GM18861 (cell line): ENCODE measurements around the gene TANGO6.
"Not testable (repeated sequence)": the region's sequence is repeated elsewhere in the genome, so short reads cannot be mapped to it uniquely, and the experiment has no call there.

Source experiments
- ATAC-seq: cut with Tn5 transposase; IDR thresholded peaks from one replicate; pipeline ENCODE4 v1.9.1; 2021; ENCODE audit not compliant: unreplicated experiment

TANGO6 gene

DNA sequence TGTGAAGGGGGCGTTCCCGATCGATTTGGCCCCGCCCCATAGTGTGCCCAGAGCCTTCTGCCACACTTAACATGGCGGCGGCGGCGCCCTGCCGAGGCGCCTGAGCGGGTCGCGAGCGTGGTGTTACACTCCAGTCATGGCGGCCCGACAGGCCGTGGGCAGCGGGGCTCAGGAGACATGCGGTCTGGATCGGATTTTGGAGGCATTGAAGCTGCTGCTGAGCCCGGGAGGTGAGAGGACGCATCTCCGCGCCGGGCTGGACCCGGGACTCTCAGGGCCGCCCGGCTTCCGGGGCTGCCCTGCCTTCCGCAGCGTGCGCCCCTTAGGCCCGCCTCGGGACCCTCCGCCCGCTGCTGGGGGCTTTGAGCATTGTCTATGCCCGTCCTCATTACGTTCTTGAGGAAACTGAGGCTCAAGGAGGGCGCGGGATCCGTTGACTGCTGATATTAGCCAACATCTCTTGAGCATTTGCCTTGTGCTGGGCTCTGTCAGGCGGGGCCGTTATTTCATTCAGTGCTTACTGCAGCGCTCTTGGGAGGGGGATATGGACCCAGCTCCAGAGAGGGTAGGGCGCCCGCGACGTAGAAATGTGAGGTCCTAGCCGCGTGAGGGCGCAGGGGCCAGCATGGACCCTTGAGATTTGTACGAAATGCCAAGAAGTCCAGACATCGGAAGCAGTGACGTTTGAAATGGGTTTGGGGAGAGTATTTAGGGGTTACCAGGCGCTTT, at the start of gene TANGO6:
TANGO6 (plus strand) TSS at position 50 of the 729 bp plus-strand sequence; CDS start at position 137, 87 bp downstream.
- peak; percentile 73 for ATAC-seq

DNA sequence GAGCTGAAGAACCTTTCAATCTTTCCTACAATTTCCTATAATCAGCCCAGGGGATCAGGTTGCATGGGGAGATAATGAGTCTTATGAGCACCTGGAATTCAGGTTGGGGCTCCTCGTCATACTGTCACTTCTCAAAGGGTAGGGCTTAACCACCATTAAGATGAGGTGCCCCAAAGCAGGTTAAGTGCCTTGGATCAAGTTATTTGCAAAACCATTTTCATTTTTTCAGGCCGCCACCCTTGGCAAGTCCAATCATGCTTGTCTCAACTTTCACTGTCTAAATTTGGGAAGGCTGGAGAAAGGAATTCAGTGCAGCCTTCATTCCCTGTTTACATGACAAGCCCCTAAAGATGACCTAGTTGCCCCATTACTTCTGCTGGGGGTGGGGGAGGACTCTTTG, 44.9 kb upstream of the TANGO6 start:
- ATAC-seq: no peak

DNA sequence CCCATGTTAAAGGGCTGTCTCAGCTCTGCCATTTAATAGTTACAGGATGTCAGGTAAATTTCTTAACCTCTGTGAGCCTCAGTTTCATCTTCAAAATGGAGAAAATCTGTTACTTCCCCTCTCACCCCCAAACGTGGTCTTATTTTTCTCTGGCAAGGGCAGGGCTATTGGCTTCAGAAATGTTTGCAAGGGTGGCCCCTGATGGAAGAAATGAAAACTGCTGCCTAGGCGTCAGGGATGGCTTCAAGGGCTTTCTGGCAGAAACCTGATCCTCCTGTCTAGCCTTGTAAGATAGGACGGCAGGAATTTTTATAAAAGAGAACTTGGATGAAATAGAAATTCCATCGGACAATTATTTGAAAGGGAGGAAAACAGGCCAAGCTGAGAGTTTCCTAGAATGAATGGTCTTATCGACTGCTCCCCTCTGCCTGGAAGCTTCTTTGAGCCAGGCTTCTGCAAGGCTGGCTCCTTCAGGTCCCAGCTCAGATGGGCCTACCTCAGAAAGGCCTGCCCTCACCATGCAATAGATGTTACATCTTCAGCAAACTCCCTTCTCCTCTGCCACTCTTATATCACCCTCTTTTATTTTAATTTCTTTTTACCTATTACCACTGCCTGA, 43.0 kb upstream of the TANGO6 start:
- peak; percentile 52 for ATAC-seq

DNA sequence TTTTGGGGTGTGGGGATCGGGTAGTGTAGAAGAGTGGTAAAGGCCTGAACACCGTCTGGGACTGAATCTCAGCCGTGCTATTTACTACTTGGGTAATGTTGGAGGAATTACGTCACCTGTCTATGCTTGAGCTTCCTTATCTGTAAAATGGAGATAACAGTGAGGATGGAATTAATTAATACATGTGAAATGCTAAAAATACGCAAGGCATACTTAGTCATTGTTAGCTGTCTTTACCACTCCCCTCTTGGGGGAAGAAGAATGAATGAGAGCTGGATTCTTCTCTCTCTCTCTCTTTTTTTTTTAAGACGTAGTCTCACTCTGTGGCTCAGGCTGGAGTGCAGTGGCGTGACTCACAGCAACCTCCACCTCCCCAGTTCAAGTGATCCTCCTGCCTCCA, 41.1 kb upstream of the TANGO6 start:
- no peak for ATAC-seq

DNA sequence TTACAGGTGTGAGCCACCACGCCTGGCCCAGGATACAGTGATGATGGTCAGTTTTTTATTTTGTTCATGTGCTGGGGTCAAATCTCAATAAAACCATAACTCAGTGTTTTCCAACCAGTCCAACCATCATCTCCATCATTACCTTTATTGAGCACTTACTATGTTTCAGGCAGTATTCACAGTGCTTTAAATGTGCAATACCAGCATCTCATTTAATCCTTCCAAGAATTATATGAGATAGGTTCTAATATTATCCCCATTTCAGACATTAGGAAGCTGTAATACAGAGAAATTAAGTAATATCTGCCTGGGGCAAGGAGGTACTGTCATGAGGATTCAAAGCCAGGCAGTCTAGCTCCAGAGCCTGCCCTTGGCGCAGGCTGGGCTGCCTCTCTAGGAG, 36.9 kb upstream of the TANGO6 start:
- no peak for ATAC-seq

DNA sequence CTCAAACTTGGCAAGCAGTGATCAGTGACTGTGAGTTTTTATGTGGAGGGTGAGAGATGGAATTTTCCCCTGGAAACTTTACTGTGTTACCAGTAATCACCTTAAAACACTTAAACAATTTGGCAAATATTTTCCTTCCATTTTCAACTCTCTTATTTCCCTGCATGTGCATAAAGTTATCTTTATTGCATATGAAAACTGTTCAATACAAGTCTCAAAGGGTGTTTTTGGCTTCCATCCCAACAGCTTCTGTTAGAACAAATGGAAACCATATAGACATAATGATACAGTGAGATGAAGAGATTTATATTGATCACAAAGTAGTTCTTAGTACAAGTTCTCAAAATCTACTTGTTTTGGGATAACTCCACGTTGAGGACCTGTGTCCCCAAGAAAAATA, 36.4 kb upstream of the TANGO6 start:
- no peak for ATAC-seq

DNA sequence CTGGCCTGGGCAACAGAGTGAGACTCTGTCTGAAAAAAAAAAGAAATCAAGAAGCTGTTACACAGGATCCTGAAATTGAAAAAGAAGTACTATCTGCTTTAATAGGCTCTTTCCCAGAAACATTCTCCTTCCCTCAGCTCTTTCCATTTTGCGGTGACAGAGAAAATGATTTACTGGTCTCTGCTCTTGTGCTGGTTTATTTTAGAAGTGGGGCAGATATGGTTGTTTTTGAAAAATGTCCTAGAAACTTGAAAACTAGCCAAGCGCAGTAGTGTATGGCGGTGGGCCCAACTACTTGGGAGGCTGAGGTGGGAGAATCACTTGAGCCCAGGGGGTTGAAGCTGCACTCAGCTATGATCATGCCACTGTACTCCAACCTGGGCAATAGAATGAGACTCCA, 28.8 kb upstream of the TANGO6 start:
- no peak for ATAC-seq

DNA sequence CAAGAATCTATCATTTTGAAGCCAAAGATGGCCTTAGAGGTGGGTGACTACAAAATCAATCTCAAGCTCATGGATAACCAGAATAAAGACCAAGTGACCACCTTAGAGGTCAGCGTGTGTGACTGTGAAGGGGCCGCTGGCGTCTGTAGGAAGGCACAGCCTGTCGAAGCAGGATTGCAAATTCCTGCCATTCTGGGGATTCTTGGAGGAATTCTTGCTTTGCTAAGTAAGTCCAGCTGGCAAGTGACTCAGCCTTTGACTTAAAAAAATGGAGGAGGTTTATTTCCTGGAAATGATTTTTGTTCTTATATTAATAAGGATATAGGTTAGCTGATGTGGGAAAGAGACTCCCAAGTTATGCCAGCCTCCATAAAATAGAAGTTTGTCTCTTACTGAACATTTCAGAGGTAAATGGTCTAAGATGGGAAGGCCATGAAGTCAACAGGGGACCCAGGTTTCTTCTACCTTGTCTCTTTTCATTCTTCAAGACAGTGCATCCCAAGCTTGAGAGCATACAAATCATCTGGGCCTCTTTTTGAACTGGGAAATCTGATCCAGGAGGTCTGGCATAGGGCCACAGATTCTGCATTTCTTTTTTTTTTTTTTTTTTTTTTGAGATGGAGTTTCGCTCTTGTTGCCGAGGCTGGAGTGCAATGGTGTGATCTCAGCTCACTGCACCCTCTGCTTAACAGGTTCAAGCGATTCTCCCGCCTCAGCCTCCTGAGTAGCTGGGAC, 19.8 kb upstream of the TANGO6 start:
- ATAC-seq: no peak

DNA sequence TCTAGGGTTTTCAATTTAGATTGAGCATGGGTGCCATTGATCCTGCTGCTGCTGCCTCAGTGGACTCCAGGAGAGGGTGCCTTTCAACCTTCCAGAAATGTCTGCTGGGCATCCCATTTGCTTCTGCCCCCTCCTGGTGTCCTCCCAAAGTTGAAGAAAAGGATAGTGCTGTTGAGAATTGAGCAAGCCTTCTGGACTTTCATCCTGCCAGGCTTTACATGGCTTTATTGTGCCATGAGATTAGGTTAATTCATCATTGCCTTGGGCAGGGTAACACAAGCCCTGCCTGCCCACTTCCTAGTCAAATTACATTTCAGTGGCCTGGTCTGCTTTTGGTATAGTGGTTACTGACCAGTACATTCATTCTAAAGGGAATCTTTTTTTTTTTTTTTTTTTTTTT, 17.9 kb upstream of the TANGO6 start:
- ATAC-seq: no peak

DNA sequence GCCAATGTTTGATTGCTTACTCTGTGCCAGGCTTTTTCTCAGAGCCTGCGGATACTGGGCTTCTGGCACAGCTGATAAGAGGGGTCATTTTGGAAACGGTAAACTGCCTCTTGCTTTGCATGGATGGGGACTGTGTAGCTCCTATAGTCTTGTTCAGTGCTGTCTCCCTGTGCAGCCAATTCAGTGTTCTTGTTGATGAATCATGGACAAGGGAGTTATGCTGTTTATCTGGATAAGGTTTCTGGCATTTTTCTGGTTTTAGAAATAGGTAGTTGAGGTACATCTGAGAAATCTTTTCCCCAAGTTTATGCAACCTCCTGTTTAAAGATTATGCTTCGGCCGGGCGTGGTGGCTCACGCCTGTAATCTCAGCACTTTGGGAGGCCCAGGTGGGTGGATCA, 16.7 kb upstream of the TANGO6 start:
- ATAC-seq: no peak

DNA sequence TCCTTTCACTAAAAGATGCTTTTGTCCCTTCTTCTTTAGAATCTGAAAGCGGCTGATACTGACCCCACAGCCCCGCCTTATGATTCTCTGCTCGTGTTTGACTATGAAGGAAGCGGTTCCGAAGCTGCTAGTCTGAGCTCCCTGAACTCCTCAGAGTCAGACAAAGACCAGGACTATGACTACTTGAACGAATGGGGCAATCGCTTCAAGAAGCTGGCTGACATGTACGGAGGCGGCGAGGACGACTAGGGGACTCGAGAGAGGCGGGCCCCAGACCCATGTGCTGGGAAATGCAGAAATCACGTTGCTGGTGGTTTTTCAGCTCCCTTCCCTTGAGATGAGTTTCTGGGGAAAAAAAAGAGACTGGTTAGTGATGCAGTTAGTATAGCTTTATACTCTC, 10.1 kb upstream of the TANGO6 start:
- ATAC-seq: no peak

DNA sequence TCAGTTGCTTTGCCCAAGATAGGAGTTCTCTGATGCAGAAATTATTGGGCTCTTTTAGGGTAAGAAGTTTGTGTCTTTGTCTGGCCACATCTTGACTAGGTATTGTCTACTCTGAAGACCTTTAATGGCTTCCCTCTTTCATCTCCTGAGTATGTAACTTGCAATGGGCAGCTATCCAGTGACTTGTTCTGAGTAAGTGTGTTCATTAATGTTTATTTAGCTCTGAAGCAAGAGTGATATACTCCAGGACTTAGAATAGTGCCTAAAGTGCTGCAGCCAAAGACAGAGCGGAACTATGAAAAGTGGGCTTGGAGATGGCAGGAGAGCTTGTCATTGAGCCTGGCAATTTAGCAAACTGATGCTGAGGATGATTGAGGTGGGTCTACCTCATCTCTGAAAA, 8.8 kb upstream of the TANGO6 start:
- no peak for ATAC-seq

DNA sequence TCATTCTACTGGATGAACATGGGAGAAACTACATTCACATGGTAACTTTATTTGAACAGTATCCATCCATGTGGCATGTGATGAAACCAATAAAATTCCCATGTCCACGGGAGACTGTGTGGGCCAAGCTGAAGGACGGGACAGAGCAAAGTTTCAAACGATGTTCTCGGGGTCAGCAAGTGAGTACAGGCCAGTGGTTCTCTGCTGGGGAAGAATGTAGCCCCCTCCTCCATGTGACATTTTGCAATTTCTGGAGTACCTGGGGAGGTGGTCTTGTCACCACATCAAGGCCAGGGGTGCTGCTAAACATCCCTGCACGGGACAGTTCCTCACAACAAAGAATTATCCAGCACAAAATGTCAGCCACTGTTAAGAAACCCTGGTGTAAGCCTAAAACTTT, 7.4 kb upstream of the TANGO6 start:
- ATAC-seq: no peak

DNA sequence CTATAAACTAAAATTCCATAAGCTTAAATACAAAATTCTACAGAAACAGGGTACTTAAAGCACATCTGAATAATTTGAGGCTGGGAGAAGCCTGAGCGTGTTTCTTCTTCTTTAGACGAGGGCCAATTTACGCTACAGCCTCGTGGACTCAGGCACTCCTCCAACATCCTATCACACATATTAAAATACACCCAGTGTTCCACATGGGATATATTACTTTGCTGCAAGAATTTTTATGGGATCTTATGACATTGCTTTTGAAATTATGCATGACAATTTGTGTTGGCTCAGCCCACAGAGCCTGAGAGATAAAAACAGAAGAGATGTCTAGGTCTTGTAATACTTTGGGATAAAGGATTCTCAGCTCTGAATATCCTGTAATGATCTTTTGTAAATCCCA, 3.5 kb upstream of the TANGO6 start:
- ATAC-seq: no peak

DNA sequence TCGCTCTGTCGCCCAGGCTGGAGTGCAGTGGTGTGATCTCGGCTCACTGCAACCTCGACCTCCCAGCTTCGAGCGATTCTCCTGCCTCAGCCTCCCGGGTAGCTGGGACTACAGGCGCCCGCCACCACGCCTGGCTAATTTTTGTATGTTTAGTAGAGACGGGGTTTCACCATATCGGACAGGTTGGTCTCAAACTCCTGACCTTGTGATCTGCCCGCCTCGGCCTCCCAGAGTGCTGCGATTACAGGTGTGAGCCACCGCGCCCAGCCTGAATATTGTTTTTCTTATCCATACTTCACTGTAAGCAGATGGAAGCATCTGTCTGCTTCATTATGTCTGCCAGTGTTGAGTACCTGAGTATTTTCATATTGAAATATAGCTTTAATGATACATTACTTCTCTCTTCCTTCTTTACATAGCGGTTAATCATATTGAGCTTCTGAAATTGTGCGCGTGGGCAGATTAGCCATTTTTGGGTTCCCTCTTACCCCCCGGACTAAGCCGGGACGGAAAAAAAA, 308 bp upstream of the TANGO6 start:
- ATAC-seq: not testable (repeated sequence)

DNA sequence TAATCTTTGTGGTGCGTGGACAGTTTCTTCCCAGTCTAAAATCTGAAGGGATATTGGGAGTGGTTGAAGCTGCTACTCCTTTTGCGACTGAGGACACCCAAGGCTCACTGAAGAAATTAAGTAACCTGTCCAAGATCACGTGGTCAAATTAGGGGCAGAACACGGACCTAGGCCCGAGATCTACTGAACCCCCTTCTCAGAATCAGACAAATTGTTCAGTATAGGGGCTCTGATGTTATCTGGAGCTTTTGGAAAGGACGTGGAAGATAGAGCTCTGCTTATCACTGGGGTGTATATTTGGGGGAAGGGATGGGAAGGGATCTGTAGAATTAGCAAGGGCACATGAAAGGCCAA, 857 bp downstream of the TANGO6 start:
- ATAC-seq: no peak

DNA sequence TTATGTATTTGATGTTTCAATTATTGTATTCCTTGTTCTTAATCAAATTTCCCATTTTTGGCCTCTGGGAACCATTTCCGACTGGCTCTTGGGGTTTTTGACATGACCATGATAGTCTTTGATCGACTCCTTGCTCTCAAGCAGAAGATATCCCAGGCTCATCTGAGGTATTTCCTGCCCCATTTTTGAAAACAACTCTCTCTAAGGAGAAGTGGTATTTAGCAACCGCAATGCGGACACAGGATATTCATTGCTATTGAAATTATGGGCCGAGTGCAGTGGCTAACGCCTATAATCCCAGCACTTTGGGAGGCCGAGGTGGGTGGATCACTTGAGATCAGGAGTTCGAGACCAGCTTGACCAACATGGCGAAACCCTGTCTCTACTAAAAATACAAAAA, 5.5 kb downstream of the TANGO6 start:
- no peak for ATAC-seq

DNA sequence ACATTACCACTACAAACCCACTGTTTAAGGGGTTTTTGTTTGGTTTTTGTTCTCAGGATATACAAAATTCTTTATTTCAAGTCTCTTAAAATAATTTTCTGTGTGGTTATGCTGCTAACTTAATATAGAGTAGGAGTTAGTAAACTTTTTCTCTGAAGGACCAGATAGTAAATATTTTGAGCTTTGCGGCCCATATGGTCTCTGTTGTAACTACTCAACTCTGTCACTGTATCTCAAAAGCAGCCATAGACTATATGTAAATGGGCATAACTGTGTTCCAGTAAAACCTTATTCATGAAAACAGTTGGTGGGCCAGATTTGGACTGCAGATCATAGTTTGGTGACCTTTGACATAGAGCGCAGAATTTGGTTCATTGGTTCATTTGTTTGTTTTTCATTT, 7.2 kb downstream of the TANGO6 start:
- ATAC-seq: no peak

DNA sequence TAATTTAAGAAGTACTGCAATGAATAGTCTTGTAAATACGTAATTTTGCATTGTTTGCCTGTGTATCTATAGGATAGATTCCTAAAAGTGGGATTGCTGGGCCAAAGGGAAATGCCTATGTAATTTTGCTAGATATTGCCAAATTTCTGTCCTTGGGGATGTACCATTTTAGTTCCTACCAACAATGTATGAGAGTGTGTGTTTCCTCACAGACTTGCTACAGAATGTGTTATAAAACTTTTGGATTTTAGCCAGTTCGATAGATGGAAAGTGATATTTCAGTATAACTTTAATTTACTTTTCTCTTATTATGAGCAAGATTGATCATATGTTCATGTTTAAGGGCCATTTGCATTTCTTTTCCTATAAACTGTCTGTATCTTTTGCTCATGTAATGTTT, 8.3 kb downstream of the TANGO6 start:
- ATAC-seq: no peak

DNA sequence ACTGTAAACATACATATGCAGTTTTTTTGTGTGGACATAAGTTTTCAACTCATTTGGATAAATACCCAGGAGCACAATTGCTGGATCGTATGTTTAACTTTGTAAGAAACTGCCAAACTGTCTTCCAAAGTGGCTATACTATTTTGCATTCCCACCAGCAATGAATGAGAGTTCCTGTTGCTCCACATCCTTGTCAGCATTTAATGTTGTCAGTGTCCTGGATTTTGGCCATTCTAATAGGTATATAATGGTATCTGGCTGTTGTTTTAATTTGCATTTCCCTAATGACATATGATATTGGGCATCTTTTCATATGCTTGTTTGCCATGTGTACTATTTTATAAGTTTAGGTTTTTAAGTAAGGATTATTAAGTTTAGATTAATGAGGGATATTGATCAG, 14.1 kb downstream of the TANGO6 start:
- no peak for ATAC-seq

DNA sequence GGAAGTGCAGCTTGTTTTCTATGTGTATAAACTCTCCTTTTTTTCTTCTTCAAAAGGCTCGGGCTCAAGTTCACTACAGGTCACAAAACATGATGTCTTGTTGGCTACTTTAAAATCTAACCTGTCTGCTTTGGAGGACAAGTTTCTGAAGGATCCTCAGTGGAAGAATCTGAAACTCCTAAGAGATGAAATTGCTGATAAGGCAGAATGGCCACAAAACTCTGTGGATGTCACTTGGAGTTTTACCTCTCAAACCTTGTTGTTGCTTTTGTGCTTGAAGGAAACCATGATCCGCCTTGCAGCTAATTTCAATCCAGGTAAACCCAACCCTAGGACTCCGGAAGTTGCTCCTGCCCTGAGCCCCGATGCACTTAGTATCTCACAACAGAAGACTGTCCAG, 16.5 kb downstream of the TANGO6 start:
- ATAC-seq: no peak
